ENCODE measurements around the gene SIL1. TPM values are rescaled to one million over a fixed set of nuclear protein-coding genes. Genes with fewer than 3 reads are reported as not detected.

The SIL1 gene
- total RNA-seq = 10 to 100 TPM; 43.4 to 51.6 (median 43.7) TPM
- 44.4 TPM for polyA plus RNA-seq
- long read RNA-seq, donor 1, transcript SIL1-202 (10 exons, 1,923 nt) = major isoform, 114 of 154 reads
- long read RNA-seq, donor 1, partial matches to known transcripts = 8 of 154 reads
- long read RNA-seq, donor 1, other reads (novel, unspliced or antisense) = 28 of 154 reads
- long read RNA-seq, donor 2, transcript SIL1-202 (10 exons, 1,923 nt) = major isoform, 57 of 72 reads
- long read RNA-seq, donor 2, partial matches to known transcripts = 7 of 72 reads
- long read RNA-seq, donor 2, other reads (novel, unspliced or antisense) = 8 of 72 reads
- long read RNA-seq, donor 3, transcript SIL1-202 (10 exons, 1,923 nt) = major isoform, 386 of 467 reads
- long read RNA-seq, donor 3, transcript SIL1-201 (11 exons, 1,895 nt) = minor isoform, 16 of 467 reads
- long read RNA-seq, donor 3, partial matches to known transcripts = 20 of 467 reads
- long read RNA-seq, donor 3, other reads (novel, unspliced or antisense) = 45 of 467 reads
- long read RNA-seq, donor 4, transcript SIL1-202 (10 exons, 1,923 nt) = major isoform, 62 of 84 reads
- long read RNA-seq, donor 4, partial matches to known transcripts = 2 of 84 reads
- long read RNA-seq, donor 4, other reads (novel, unspliced or antisense) = 16 of 84 reads

GRCh38 chr5:139197710-139198669 lies at the start of gene SIL1:
Gene SIL1 (minus strand): TSS chr5:139198368. CDS start chr5:139127843, 70,525 bp downstream.
- WGBS = 1% methylated on average over 61 of the region's 61 CpGs
- H3K27me3 ChIP-seq (ENCODE audit: control insufficient read depth, insufficient read depth) = no peaks in the 10 kb centered on the region
- peak within 1 kb of the TSS; percentile 82 for H3K4me3 ChIP-seq (ENCODE audit: low read length)
- no peaks in the 10 kb centered on the region for H3K9me3 ChIP-seq (ENCODE audit: control insufficient read depth, low read length)
- H3K4me1 ChIP-seq (ENCODE audit: control insufficient read depth, insufficient read depth, low read length) = peaks cover 2% of the 10 kb centered on the region
- peak; percentile 98 to 99 (median 99) for DNase-seq
- peak within 1 kb of the TSS; percentile 98 for H3K27ac ChIP-seq (ENCODE audit: low read length)
- ATAC-seq = peak; percentile 99 to 100
- intact Hi-C loops (cut with DNase I) = no loop called here

- intact Hi-C loops (cut with DNase I) = no loop called here
- ATAC-seq = peak; percentile 45 to 58
- no peaks in the 10 kb centered on the region for H3K27me3 ChIP-seq (ENCODE audit: control insufficient read depth, insufficient read depth)
- DNase-seq = peak in 1 of 3 donors; percentile 35
- no peak overlapping the region for H3K4me3 ChIP-seq (ENCODE audit: low read length)
- no peaks in the 10 kb centered on the region for H3K4me1 ChIP-seq (ENCODE audit: control insufficient read depth, insufficient read depth, low read length)
- no peak overlapping the region for H3K27ac ChIP-seq (ENCODE audit: low read length)
- WGBS = 33% methylated on average over 4 of the region's 4 CpGs
- no peaks in the 10 kb centered on the region for H3K9me3 ChIP-seq (ENCODE audit: control insufficient read depth, low read length)
Measured at GRCh38 chr5:139246394-139246793, 48.2 kb upstream of the SIL1 start.

GRCh38 chr5:139245637-139246339 lies 47.6 kb upstream of the SIL1 start:
- Histone ChIP-seq H3K4me3 (ENCODE audit: low read length) (no peak overlapping the region), H3K27ac (ENCODE audit: low read length) (no peak overlapping the region), H3K4me1 (ENCODE audit: control insufficient read depth, insufficient read depth, low read length) (no peaks in the 10 kb centered on the region), H3K27me3 (ENCODE audit: control insufficient read depth, insufficient read depth) (no peaks in the 10 kb centered on the region), H3K9me3 (ENCODE audit: control insufficient read depth, low read length) (no peaks in the 10 kb centered on the region)
- intact Hi-C loops (cut with DNase I) = no loop called here
- DNase-seq (no peak), ATAC-seq (no peak)

GRCh38 chr5:139243425-139243970 lies 45.3 kb upstream of the SIL1 start:
- WGBS = 78% methylated on average over 4 of the region's 4 CpGs
- H3K4me1 ChIP-seq (ENCODE audit: control insufficient read depth, insufficient read depth, low read length) = no peaks in the 10 kb centered on the region
- DNase-seq (no peak), ATAC-seq (no peak)
- no peak overlapping the region for H3K4me3 ChIP-seq (ENCODE audit: low read length)
- H3K27ac ChIP-seq (ENCODE audit: low read length) = no peak overlapping the region
- intact Hi-C loops (cut with DNase I) = no loop called here
- no peaks in the 10 kb centered on the region for H3K9me3 ChIP-seq (ENCODE audit: control insufficient read depth, low read length)
- no peaks in the 10 kb centered on the region for H3K27me3 ChIP-seq (ENCODE audit: control insufficient read depth, insufficient read depth)

GRCh38 chr5:139241139-139241538 lies 43.0 kb upstream of the SIL1 start:
- Histone ChIP-seq H3K4me1 (ENCODE audit: control insufficient read depth, insufficient read depth, low read length) (no peaks in the 10 kb centered on the region), H3K4me3 (ENCODE audit: low read length) (no peak overlapping the region), H3K9me3 (ENCODE audit: control insufficient read depth, low read length) (no peaks in the 10 kb centered on the region), H3K27me3 (ENCODE audit: control insufficient read depth, insufficient read depth) (no peaks in the 10 kb centered on the region), H3K27ac (ENCODE audit: low read length) (no peak overlapping the region)
- 76% methylated on average over 4 of the region's 4 CpGs for WGBS
- intact Hi-C loops (cut with DNase I) = no loop called here
- ATAC-seq = no peak
- no peak for DNase-seq

GRCh38 chr5:139236479-139236878 lies 38.3 kb upstream of the SIL1 start:
- ATAC-seq = no peak
- H3K9me3 ChIP-seq (ENCODE audit: control insufficient read depth, low read length) = no peaks in the 10 kb centered on the region
- no peaks in the 10 kb centered on the region for H3K4me1 ChIP-seq (ENCODE audit: control insufficient read depth, insufficient read depth, low read length)
- WGBS = 91% methylated on average over 1 of the region's 1 CpG
- H3K27me3 ChIP-seq (ENCODE audit: control insufficient read depth, insufficient read depth) = no peaks in the 10 kb centered on the region
- intact Hi-C loops (cut with DNase I) = no loop called here
- H3K27ac ChIP-seq (ENCODE audit: low read length) = no peak overlapping the region
- no peak for DNase-seq
- no peak overlapping the region for H3K4me3 ChIP-seq (ENCODE audit: low read length)

GRCh38 chr5:139232147-139232724 lies 34.1 kb upstream of the SIL1 start:
- Histone ChIP-seq H3K9me3 (ENCODE audit: control insufficient read depth, low read length) (no peaks in the 10 kb centered on the region), H3K27ac (ENCODE audit: low read length) (no peak overlapping the region), H3K4me1 (ENCODE audit: control insufficient read depth, insufficient read depth, low read length) (no peaks in the 10 kb centered on the region), H3K27me3 (ENCODE audit: control insufficient read depth, insufficient read depth) (no peaks in the 10 kb centered on the region), H3K4me3 (ENCODE audit: low read length) (no peak overlapping the region)
- intact Hi-C loops (cut with DNase I) = no loop called here
- DNase-seq (no peak), ATAC-seq (no peak)
- WGBS = 85% methylated on average over 6 of the region's 6 CpGs

- Histone ChIP-seq H3K27ac (ENCODE audit: low read length) (no peak overlapping the region), H3K4me3 (ENCODE audit: low read length) (no peak overlapping the region), H3K9me3 (ENCODE audit: control insufficient read depth, low read length) (no peaks in the 10 kb centered on the region), H3K4me1 (ENCODE audit: control insufficient read depth, insufficient read depth, low read length) (no peaks in the 10 kb centered on the region), H3K27me3 (ENCODE audit: control insufficient read depth, insufficient read depth) (no peaks in the 10 kb centered on the region)
- intact Hi-C loops (cut with DNase I) = no loop called here
- ATAC-seq (no peak), DNase-seq (no peak)
- 77% methylated on average over 1 of the region's 1 CpG for WGBS
Measured at GRCh38 chr5:139228201-139228803, 30.1 kb upstream of the SIL1 start.

- Histone ChIP-seq H3K27me3 (ENCODE audit: control insufficient read depth, insufficient read depth) (no peaks in the 10 kb centered on the region), H3K4me3 (ENCODE audit: low read length) (no peak overlapping the region), H3K4me1 (ENCODE audit: control insufficient read depth, insufficient read depth, low read length) (no peaks in the 10 kb centered on the region), H3K9me3 (ENCODE audit: control insufficient read depth, low read length) (no peaks in the 10 kb centered on the region), H3K27ac (ENCODE audit: low read length) (no peak overlapping the region)
- WGBS = 95% methylated on average over 2 of the region's 2 CpGs
- DNase-seq = no peak
- no peak for ATAC-seq
- intact Hi-C loops (cut with DNase I) = no loop called here
Measured at GRCh38 chr5:139226131-139226530, 28.0 kb upstream of the SIL1 start.

GRCh38 chr5:139223481-139223880 lies 25.3 kb upstream of the SIL1 start:
- Histone ChIP-seq H3K4me1 (ENCODE audit: control insufficient read depth, insufficient read depth, low read length) (no peaks in the 10 kb centered on the region), H3K27me3 (ENCODE audit: control insufficient read depth, insufficient read depth) (no peaks in the 10 kb centered on the region), H3K9me3 (ENCODE audit: control insufficient read depth, low read length) (no peaks in the 10 kb centered on the region), H3K27ac (ENCODE audit: low read length) (no peak overlapping the region), H3K4me3 (ENCODE audit: low read length) (no peak overlapping the region)
- intact Hi-C loops (cut with DNase I) = no loop called here
- ATAC-seq (no peak), DNase-seq (no peak)
- WGBS = 97% methylated on average over 3 of the region's 3 CpGs

All from right cardiac atrium (tissue), 5 donors.